PC-9 (cell line): Measurements from ENCODE around the gene CCL22. TPM values are rescaled to one million over a fixed set of nuclear protein-coding genes. Genes with fewer than 3 reads are reported as not detected.

Source experiments
- BruUV-seq: library from RNA; stranded (reverse); fragments of 400-500 nt; replicated peaks from 2 replicates; lab custom pipeline; 2021; lab: Mats Ljungman, UMichigan
- CTCF ChIA-PET: fragments of 300-600 bp; sonication (Branson Sonifier 250); formaldehyde crosslinking; loops from one replicate; lab custom pipeline; 2022; ENCODE audit warnings: antibody characterized with exemption; lab: Charles Lee
- POLR2A ChIA-PET: fragments of 300-600 bp; sonication (Branson Sonifier 250); formaldehyde crosslinking; loops from one replicate; lab custom pipeline; 2022; ENCODE audit warnings: antibody characterized with exemption; ENCODE audit not compliant: unreplicated experiment; lab: Charles Lee
- DNase-seq, 2 experiments: peaks; one replicate each; pipeline versions ENCODE4 v3.0.0 to v3.0.0-alpha.2; 2015 to 2022; ENCODE audit warnings: mixed read lengths in 1 of 2
- H2AFZ ChIP-seq: fragments of 200-600 bp; sonication (generic); 2 replicates; pipeline ENCODE4 v1.8.1; 2017; ENCODE audit warnings: antibody characterized with exemption
- H3F3A ChIP-seq: fragments of 200-600 bp; sonication (generic); 2 replicates; pipeline ENCODE4 v1.8.1; 2017; ENCODE audit warnings: antibody characterized with exemption, mild to moderate bottlenecking, low read depth; ENCODE audit not compliant: insufficient read depth
- H3K27ac ChIP-seq: fragments of 200-600 bp; sonication (generic); 2 replicates; pipeline ENCODE4 v1.6.1; 2016; ENCODE audit warnings: mixed run types
- H3K27me3 ChIP-seq: fragments of 200-600 bp; sonication (generic); 2 replicates; pipeline ENCODE4 v1.6.1; 2016; ENCODE audit warnings: low read depth, mixed run types; ENCODE audit not compliant: insufficient read depth
- H3K36me3 ChIP-seq: fragments of 200-600 bp; sonication (generic); 2 replicates; pipeline ENCODE4 v1.6.1; 2016; ENCODE audit warnings: low read depth, mixed run types
- H3K4me1 ChIP-seq: fragments of 200-600 bp; sonication (generic); replicated peaks from 2 replicates; pipeline ENCODE4 v1.6.1; 2016; ENCODE audit warnings: mixed run types; ENCODE audit not compliant: insufficient read depth
- H3K4me2 ChIP-seq: fragments of 200-600 bp; sonication (generic); 2 replicates; pipeline ENCODE4 v1.6.1; 2017; ENCODE audit warnings: mixed run types
- H3K4me3 ChIP-seq: fragments of 200-600 bp; sonication (generic); 2 replicates; pipeline ENCODE4 v1.6.1; 2016; ENCODE audit warnings: mixed run types
- H3K79me2 ChIP-seq: fragments of 200-600 bp; sonication (generic); 2 replicates; pipeline ENCODE4 v1.6.1; 2017; ENCODE audit warnings: low read depth, mixed run types
- H3K9me2 ChIP-seq: fragments of 200-600 bp; sonication (generic); 2 replicates; pipeline ENCODE4 v1.8.1; 2017; ENCODE audit warnings: mild to moderate bottlenecking; ENCODE audit not compliant: insufficient read depth
- H3K9me3 ChIP-seq: fragments of 200-600 bp; sonication (generic); 2 replicates; pipeline ENCODE4 v1.8.1; 2016; ENCODE audit warnings: low read depth; ENCODE audit not compliant: insufficient read depth
- H4K20me1 ChIP-seq: fragments of 200-600 bp; sonication (generic); 2 replicates; pipeline ENCODE4 v1.8.1; 2017; ENCODE audit not compliant: insufficient read depth
- CTCF ChIP-seq: fragments of 200-600 bp; sonication (generic); conservative IDR thresholded peaks from 2 replicates; pipeline ENCODE4 v1.6.1; 2017; ENCODE audit warnings: mixed run types, antibody characterized with exemption, mild to moderate bottlenecking, moderate library complexity
- EZH2 ChIP-seq: fragments of 200-600 bp; sonication (generic); IDR thresholded peaks from 2 replicates; pipeline ENCODE4 v1.8.0; 2017; ENCODE audit warnings: antibody characterized with exemption, low read depth
- intact Hi-C: fragments of 100-400 bp; cut with micrococcal nuclease; formaldehyde crosslinking; loops from one replicate; pipeline ENCODE4 v1.10.0; 2022; ENCODE audit not compliant: unreplicated experiment
- total RNA-seq: library from RNA; stranded (reverse); gene quantifications from 2 replicates; pipeline ENCODE4 v1.2.3, GENCODE V29; 2021

The CCL22 gene
- total RNA-seq, 1 experiment from 2014 or later = 0.24 TPM

GRCh38 chr16:57413301-57413730 lies 54.7 kb downstream of the CCL22 start:
- H3K79me2 ChIP-seq = no peaks in the 10 kb centered on the region
- H3K9me3 ChIP-seq = no peaks in the 10 kb centered on the region
- no peak overlapping the region for H3K4me2 ChIP-seq
- no TSS peak for BruUV-seq
- H3K4me1 ChIP-seq = peaks cover 27% of the 10 kb centered on the region
- no peaks in the 10 kb centered on the region for H4K20me1 ChIP-seq
- intact Hi-C loops = no loop called here
- POLR2A ChIA-PET = no interaction called here
- H3K27me3 ChIP-seq = no peaks in the 10 kb centered on the region; the same call in 1 of the 2 replicates
- no peaks in the 10 kb centered on the region for H3K36me3 ChIP-seq
- no peak overlapping the region for H3K4me3 ChIP-seq
- TF ChIP-seq CTCF (no peak), EZH2 (no peak)
- CTCF ChIA-PET = interaction anchor here (0.6 kb wide), 1 partner anchor 159 kb away, joined by 5 read pairs; no protein-coding TSS in a partner anchor
- H2AFZ ChIP-seq = no peak overlapping the region
- H3K27ac ChIP-seq = no peak overlapping the region
- H3F3A ChIP-seq = peaks cover 18% of the 10 kb centered on the region; the same call in 1 of the 2 replicates
- no peak for DNase-seq
- no peaks in the 10 kb centered on the region for H3K9me2 ChIP-seq

- no peaks in the 10 kb centered on the region for H3K79me2 ChIP-seq
- intact Hi-C loops = no loop called here
- ChIA-PET POLR2A (no interaction called here), CTCF (no interaction called here)
- H4K20me1 ChIP-seq = no peaks in the 10 kb centered on the region
- TF ChIP-seq CTCF = no peak
- TF ChIP-seq EZH2 = no peak
- DNase-seq = no peak
- H3K4me3 ChIP-seq = no peak overlapping the region
- H3K4me1 ChIP-seq = peaks cover 32% of the 10 kb centered on the region
- H2AFZ ChIP-seq = no peak overlapping the region
- H3K4me2 ChIP-seq = no peak overlapping the region
- H3K27ac ChIP-seq = no peak overlapping the region
- no TSS peak for BruUV-seq
- no peaks in the 10 kb centered on the region for H3K9me3 ChIP-seq
- peaks cover 22% of the 10 kb centered on the region; the same call in 1 of the 2 replicates for H3F3A ChIP-seq
- no peaks in the 10 kb centered on the region for H3K9me2 ChIP-seq
- no peaks in the 10 kb centered on the region for H3K36me3 ChIP-seq
- no peaks in the 10 kb centered on the region; the same call in 1 of the 2 replicates for H3K27me3 ChIP-seq
Observed at GRCh38 chr16:57413733-57414132, 55.1 kb downstream of the CCL22 start.

Other genes starting within 250 kb of the CCL22 start
- gene PSME3IP1, start 172.7 kb upstream of the CCL22 start, total RNA-seq = 92.4 and 121 TPM in 2 replicates
- gene RSPRY1, start 172.5 kb upstream of the CCL22 start, total RNA-seq = 26.2 and 26.3 TPM in 2 replicates
- gene ARL2BP, start 113.5 kb upstream of the CCL22 start, total RNA-seq = 19.8 and 23.6 TPM in 2 replicates
- 1.8 and 2.8 TPM in 2 replicates for gene PLLP, start 74.1 kb upstream of the CCL22 start, total RNA-seq
- gene CX3CL1, start 13.7 kb downstream of the CCL22 start, total RNA-seq = not detected in 2 replicates
- gene CCL17, start 46.0 kb downstream of the CCL22 start, total RNA-seq = not detected in 2 replicates
- 51.4 and 56.4 TPM in 2 replicates for gene CIAPIN1, start 88.6 kb downstream of the CCL22 start, total RNA-seq
- 53.5 and 58.3 TPM in 2 replicates for gene COQ9, start 88.7 kb downstream of the CCL22 start, total RNA-seq
- 47.3 and 47.8 TPM in 2 replicates for gene POLR2C, start 103.9 kb downstream of the CCL22 start, total RNA-seq
- 27.4 and 38.7 TPM in 2 replicates for gene DOK4, start 127.7 kb downstream of the CCL22 start, total RNA-seq
- gene CCDC102A, start 177.8 kb downstream of the CCL22 start, total RNA-seq = 8.1 and 11.8 TPM in 2 replicates
- gene ADGRG5, start 183.9 kb downstream of the CCL22 start, total RNA-seq = not detected in 2 replicates